Glutamatergic neuron (in vitro differentiated cells): ENCODE data around the gene SLC22A3. TPM values are rescaled to one million over a fixed set of nuclear protein-coding genes. Genes with fewer than 3 reads are reported as not detected.

Experiments used
- DNase-seq: peaks from one replicate; pipeline ENCODE4 v3.0.0; 2022
- H3K27ac Mint-ChIP-seq: one replicate; pipeline ENCODE4 v1.8.0; 2020; ENCODE audit warnings: mild to moderate bottlenecking, mixed read lengths, inconsistent platforms; ENCODE audit not compliant: unreplicated experiment
- H3K27me3 Mint-ChIP-seq: one replicate; pipeline ENCODE4 v1.8.0; 2020; ENCODE audit warnings: mild to moderate bottlenecking, moderate library complexity, mixed read lengths, inconsistent platforms; ENCODE audit not compliant: unreplicated experiment
- H3K36me3 Mint-ChIP-seq: one replicate; pipeline ENCODE4 v1.8.0; 2020; ENCODE audit warnings: mild to moderate bottlenecking, mixed read lengths, inconsistent platforms; ENCODE audit not compliant: unreplicated experiment
- H3K4me1 Mint-ChIP-seq: one replicate; pipeline ENCODE4 v1.8.0; 2020; ENCODE audit warnings: mild to moderate bottlenecking, low read depth, mixed read lengths, inconsistent platforms; ENCODE audit not compliant: unreplicated experiment
- H3K4me3 Mint-ChIP-seq: one replicate; pipeline ENCODE4 v1.8.0; 2020; ENCODE audit warnings: mild to moderate bottlenecking, mixed read lengths, inconsistent platforms; ENCODE audit not compliant: unreplicated experiment
- H3K9me3 Mint-ChIP-seq: one replicate; pipeline ENCODE4 v1.8.0; 2020; ENCODE audit warnings: mild to moderate bottlenecking, moderate library complexity, mixed read lengths, inconsistent platforms; ENCODE audit not compliant: unreplicated experiment
- CTCF ChIP-seq: fragments of 200-600 bp; sonication (generic); IDR thresholded peaks from one replicate; pipeline ENCODE4 v1.5.0; 2021; ENCODE audit not compliant: partially characterized antibody, unreplicated experiment
- total RNA-seq: library from RNA; stranded (reverse); fragmentation: NEBNext Ultra II Directional; extraction: Animal tissue kit (Norgen Biotek cat#: 25700); gene quantifications from one replicate; pipeline ENCODE4 v1.2.1, GENCODE V29; 2021; ENCODE audit not compliant: unreplicated experiment

Gene SLC22A3
- total RNA-seq, 1 donor from 2014 or later, result not detected

DNA sequence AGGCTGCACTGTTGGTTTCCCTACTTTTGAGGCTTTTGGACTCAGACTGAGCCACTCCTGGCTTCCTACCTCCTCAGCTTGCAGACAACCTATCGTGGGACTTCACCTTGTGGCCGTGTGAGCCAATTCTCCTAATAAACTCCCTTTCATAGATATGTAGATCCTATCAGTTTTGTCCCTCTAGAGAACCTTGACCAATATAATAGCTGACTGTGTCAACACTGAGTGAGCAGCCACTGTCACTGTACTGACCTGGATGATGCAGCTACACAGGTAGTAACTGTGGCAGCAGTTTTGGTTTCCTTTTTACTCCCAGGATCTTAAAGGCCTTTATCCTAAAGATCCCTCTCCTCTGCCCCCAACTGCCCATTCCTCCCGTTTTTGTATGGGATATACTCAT is 70.2 kb downstream of the SLC22A3 start:
- Mint-ChIP-seq H3K4me1 (no peaks in the 10 kb centered on the region), H3K4me3 (no peak overlapping the region), H3K36me3 (no peaks in the 10 kb centered on the region), H3K27me3 (peaks cover 2% of the 10 kb centered on the region), H3K9me3 (no peaks in the 10 kb centered on the region), H3K27ac (no peak overlapping the region)
- DNase-seq, result no peak
- no peak for TF ChIP-seq CTCF

DNA sequence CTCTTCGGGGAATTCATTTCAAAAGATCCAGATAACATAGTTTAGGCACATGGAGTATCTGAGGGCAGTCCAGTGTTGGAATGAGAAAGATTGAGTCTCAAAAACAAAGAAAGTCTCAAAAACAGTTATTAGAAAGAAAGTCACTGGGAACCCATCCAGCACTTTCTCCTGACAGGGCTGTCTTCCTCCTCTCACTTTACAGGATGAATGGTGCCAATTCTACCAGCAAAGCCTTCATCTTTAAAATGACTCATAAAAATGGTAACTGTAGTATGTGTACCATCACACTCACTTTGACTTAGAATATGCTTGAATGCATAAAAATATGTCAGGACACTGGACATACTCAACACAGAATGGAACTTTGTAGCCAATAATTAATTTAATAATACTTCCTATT is 71.3 kb downstream of the SLC22A3 start:
- DNase-seq, result no peak
- Mint-ChIP-seq H3K4me1 (no peaks in the 10 kb centered on the region), H3K9me3 (no peaks in the 10 kb centered on the region), H3K27ac (no peak overlapping the region), H3K36me3 (no peaks in the 10 kb centered on the region), H3K4me3 (no peak overlapping the region), H3K27me3 (peaks cover 2% of the 10 kb centered on the region)
- TF ChIP-seq CTCF, result no peak

DNA sequence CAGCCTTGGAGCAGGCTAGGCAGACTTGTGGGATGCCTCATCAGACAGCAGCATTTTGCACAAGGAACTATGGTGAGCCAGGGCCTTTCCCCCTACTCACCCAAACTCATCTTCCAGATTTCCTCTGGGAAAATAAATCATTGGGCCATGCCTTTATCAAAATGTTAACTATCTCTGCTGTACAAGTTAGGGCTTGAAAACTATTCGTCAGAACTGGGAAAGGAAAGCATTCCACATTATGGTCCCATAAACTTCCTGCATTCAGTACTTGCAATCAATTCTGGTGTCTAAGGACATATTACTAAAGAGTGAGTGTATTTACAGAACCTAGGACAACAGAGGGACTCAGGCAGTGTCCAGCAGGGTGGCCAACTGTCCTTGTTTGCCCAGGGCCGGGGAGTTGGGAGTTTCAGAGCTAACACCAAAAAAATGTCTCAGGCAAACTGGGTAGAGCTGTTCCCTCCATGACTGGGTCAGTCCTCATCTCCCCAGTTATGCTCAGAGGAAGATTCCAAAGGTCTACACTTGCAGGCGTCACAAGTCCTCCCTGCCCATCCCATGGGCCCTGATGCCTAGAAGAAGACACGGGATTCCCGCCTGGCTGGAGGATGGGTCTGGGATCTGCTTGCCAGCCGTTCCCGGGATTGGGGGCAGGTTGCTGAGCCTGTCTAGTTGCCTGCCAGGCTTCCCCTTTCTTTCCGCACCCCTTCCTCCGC is 72.2 kb downstream of the SLC22A3 start:
- peaks cover 2% of the 10 kb centered on the region for H3K27me3 Mint-ChIP-seq
- H3K36me3 Mint-ChIP-seq, result no peaks in the 10 kb centered on the region
- H3K9me3 Mint-ChIP-seq, result no peaks in the 10 kb centered on the region
- H3K4me3 Mint-ChIP-seq, result no peak overlapping the region
- H3K4me1 Mint-ChIP-seq, result no peaks in the 10 kb centered on the region
- no peak for TF ChIP-seq CTCF
- DNase-seq, result no peak
- no peak overlapping the region for H3K27ac Mint-ChIP-seq

DNA sequence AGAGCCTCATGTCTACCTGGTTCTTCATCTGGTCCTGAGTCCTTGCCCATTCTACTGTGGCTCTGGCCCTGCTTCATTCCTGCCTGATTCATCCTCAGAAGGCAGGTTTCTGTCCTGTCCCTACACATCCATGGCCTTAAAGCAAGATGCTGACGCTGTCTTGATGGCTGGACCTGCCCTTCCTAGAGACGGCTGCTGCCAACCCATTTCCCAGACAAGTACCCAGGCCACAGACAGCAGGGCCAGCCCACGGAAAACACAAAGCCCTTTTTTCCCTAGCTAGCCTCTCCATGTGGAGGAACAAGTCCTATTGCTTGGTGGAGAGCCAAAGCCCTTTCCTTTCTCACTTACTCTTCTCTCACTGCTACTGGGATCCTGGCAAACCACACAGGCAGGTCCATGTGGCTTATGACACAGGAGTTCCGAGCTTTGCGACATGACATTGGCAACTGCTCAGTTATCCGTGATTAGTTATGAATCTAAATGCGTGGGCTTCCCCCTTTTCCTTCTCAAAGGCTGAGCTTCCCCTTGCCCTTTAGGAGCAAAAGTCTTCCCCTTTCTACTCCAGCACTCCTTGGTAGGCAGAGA is 72.9 kb downstream of the SLC22A3 start:
- TF ChIP-seq CTCF, result no peak
- peaks cover 2% of the 10 kb centered on the region for H3K27me3 Mint-ChIP-seq
- H3K36me3 Mint-ChIP-seq, result no peaks in the 10 kb centered on the region
- no peak for DNase-seq
- no peaks in the 10 kb centered on the region for H3K4me1 Mint-ChIP-seq
- no peaks in the 10 kb centered on the region for H3K9me3 Mint-ChIP-seq
- no peak overlapping the region for H3K4me3 Mint-ChIP-seq
- no peak overlapping the region for H3K27ac Mint-ChIP-seq

DNA sequence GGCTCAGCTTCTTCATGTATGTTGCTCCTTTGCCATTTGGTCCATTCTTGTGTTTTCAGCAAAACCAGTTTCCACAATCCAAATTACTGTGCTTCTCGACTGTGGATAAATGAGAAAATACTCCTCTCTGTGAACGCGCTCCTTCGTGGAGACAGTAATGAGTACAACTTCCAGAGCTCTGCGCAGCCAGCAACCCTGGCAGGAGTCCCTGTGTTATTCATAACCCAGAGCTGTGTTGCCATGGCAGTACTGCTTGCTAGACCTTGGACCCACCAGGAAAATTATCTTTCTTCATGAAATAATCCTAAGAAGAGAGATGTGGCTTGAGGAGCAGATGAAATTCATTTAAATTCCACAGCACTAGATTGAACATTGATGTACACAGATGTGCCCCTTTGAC is 73.7 kb downstream of the SLC22A3 start:
- Mint-ChIP-seq H3K4me3 (no peak overlapping the region), H3K27ac (no peak overlapping the region), H3K36me3 (no peaks in the 10 kb centered on the region), H3K4me1 (no peaks in the 10 kb centered on the region), H3K9me3 (no peaks in the 10 kb centered on the region), H3K27me3 (peaks cover 2% of the 10 kb centered on the region)
- no peak for TF ChIP-seq CTCF
- no peak for DNase-seq
